Common myeloid progenitor, CD34-positive (primary cell): ENCODE data around the gene NOSIP.

Experiments
- CTCF ChIA-PET: fragments of 350-600 bp; sonication (Branson Sonifier 250); formaldehyde crosslinking; loops from one replicate; lab custom pipeline; 2021; ENCODE audit warnings: antibody characterized with exemption; lab: Charles Lee
- POLR2A ChIA-PET: fragments of 350-600 bp; sonication (Branson Sonifier 250); formaldehyde crosslinking; loops from one replicate; lab custom pipeline; 2021; ENCODE audit warnings: antibody characterized with exemption; lab: Charles Lee
- DNase-seq, 3 donors: peaks; one replicate each; pipeline versions ENCODE4 v3.0.0 to v3.0.0-alpha.2; 2013
- H3K27ac ChIP-seq, 2 experiments: 1 replicate in 1 of 2; 2 replicates in 1 of 2; pipeline ENCODE4 v1.7.0; 2013; ENCODE audit warnings: inconsistent platforms in 2 of 2, low read length in 2 of 2, mild to moderate bottlenecking in 2 of 2, low read depth in 1 of 2, moderate library complexity in 1 of 2; ENCODE audit not compliant: severe bottlenecking in 2 of 2, insufficient read depth in 1 of 2, poor library complexity in 1 of 2
- H3K27me3 ChIP-seq, 5 experiments: replicated peaks in 2 of 5; 1 replicate in 3 of 5; 2 replicates in 2 of 5; pipeline versions ENCODE4 v1.6.1 to v1.7.0; 2013; ENCODE audit warnings: low read length in 4 of 5, mild to moderate bottlenecking in 2 of 5, moderate library complexity in 2 of 5, inconsistent platforms in 1 of 5; ENCODE audit not compliant: insufficient read depth in 5 of 5, control insufficient read depth in 4 of 5
- H3K36me3 ChIP-seq, 4 experiments: 1 replicate in 2 of 4; 2 replicates in 2 of 4; pipeline versions ENCODE4 v1.6.1 to v1.7.0; 2013; ENCODE audit warnings: low read length in 3 of 4, control low read depth in 1 of 4, mild to moderate bottlenecking in 1 of 4; ENCODE audit not compliant: control insufficient read depth in 4 of 4, insufficient read depth in 4 of 4
- H3K4me1 ChIP-seq, 4 experiments: 1 replicate in 3 of 4; 2 replicates in 1 of 4; pipeline versions ENCODE4 v1.6.1 to v1.7.1; 2013; ENCODE audit warnings: low read length in 3 of 4, mild to moderate bottlenecking in 3 of 4, control low read depth in 1 of 4, inconsistent platforms in 1 of 4, moderate library complexity in 1 of 4; ENCODE audit not compliant: control insufficient read depth in 4 of 4, insufficient read depth in 4 of 4; ENCODE audit errors: control extremely low read depth in 1 of 4
- H3K4me3 ChIP-seq, 7 experiments: 1 replicate in 4 of 7; 2 replicates in 3 of 7; pipeline versions ENCODE4 v1.5.1 to v1.7.0; 2013; ENCODE audit warnings: mild to moderate bottlenecking in 7 of 7, low read length in 6 of 7, moderate library complexity in 6 of 7, inconsistent platforms in 2 of 7, low read depth in 2 of 7, control low read depth in 1 of 7; ENCODE audit not compliant: insufficient read depth in 4 of 7, control insufficient read depth in 1 of 7; ENCODE audit errors: extremely low read depth in 1 of 7
- H3K9me3 ChIP-seq, 5 experiments: 1 replicate in 4 of 5; 2 replicates in 1 of 5; pipeline versions ENCODE4 v1.6.1 to v1.7.1; 2013; ENCODE audit warnings: low read length in 4 of 5, mild to moderate bottlenecking in 2 of 5, inconsistent platforms in 1 of 5, low read depth in 1 of 5, moderate library complexity in 1 of 5; ENCODE audit not compliant: control insufficient read depth in 4 of 5, insufficient read depth in 2 of 5; ENCODE audit errors: control extremely low read depth in 1 of 5
- WGBS: methylation state at CpG from one replicate; pipeline ENCODE4 v1.1.5; 2013; ENCODE audit not compliant: insufficient coverage; 5-methylcytosine and 5-hydroxymethylcytosine counted together

The NOSIP gene

GRCh38 chr19:49573009-49573408 is 7.3 kb downstream of the NOSIP start:
- Histone ChIP-seq H3K36me3 (peaks cover 8 to 26% (median 16%) of the 10 kb centered on the region in 4 experiments), H3K4me1 (peaks cover 0 to 14% (median 7%) of the 10 kb centered on the region in 4 experiments), H3K27ac (no peak overlapping the region), H3K4me3 (no peak overlapping the region), H3K9me3 (no peaks in the 10 kb centered on the region), H3K27me3 (no peaks in the 10 kb centered on the region)
- CTCF ChIA-PET: interaction anchor here (1.0 to 7.0 kb wide), 5 partner anchors 13 to 84 kb away, joined by 3 to 70 read pairs (median 7); no protein-coding TSS in a partner anchor
- POLR2A ChIA-PET: interaction anchor here (0.6 kb wide), 1 partner anchor 113 kb away, joined by 6 read pairs; no protein-coding TSS in a partner anchor
- 95% methylated on average over 7 of the region's 7 CpGs for WGBS
- no peak for DNase-seq

GRCh38 chr19:49570997-49571676 is 9.2 kb downstream of the NOSIP start:
- WGBS: 65% methylated on average over 7 of the region's 11 CpGs
- ChIA-PET POLR2A (no interaction called here), CTCF (interaction anchor here (0.5 to 7.0 kb wide), 18 partner anchors 9 to 107 kb away, joined by 3 to 70 read pairs (median 5); partner anchors contain the start of genes NOSIP, PRRG2 and RCN3)
- Histone ChIP-seq H3K36me3 (peaks cover 5 to 24% (median 14%) of the 10 kb centered on the region in 4 experiments), H3K4me1 (peaks cover 0 to 14% (median 7%) of the 10 kb centered on the region in 4 experiments), H3K27me3 (no peaks in the 10 kb centered on the region), H3K27ac (peak overlapping the region in 1 of 2 experiments; percentile 29), H3K9me3 (no peaks in the 10 kb centered on the region), H3K4me3 (no peak overlapping the region)
- peak; percentile 33 to 42 (median 34) for DNase-seq

GRCh38 chr19:49570138-49570856 is 10.1 kb downstream of the NOSIP start:
- WGBS: 37% methylated on average over 9 of the region's 14 CpGs
- no peaks in the 10 kb centered on the region for H3K9me3 ChIP-seq
- peaks cover 4 to 18% (median 10%) of the 10 kb centered on the region in 4 experiments for H3K36me3 ChIP-seq
- peaks cover 0 to 14% (median 7%) of the 10 kb centered on the region in 4 experiments for H3K4me1 ChIP-seq
- CTCF ChIA-PET: interaction anchor here (0.5 to 7.0 kb wide), 21 partner anchors 10 to 108 kb away, joined by 3 to 70 read pairs (median 6); partner anchors contain the start of genes FLT3LG, NOSIP and PRRG2
- peak; percentile 90 to 96 (median 91) for DNase-seq
- POLR2A ChIA-PET: no interaction called here
- no peaks in the 10 kb centered on the region for H3K27me3 ChIP-seq
- no peak overlapping the region for H3K4me3 ChIP-seq
- H3K27ac ChIP-seq: no peak overlapping the region

- no peaks in the 10 kb centered on the region for H3K27me3 ChIP-seq
- WGBS: 86% methylated on average over 6 of the region's 9 CpGs
- H3K27ac ChIP-seq: no peak overlapping the region
- POLR2A ChIA-PET: no interaction called here
- peaks cover 0 to 14% (median 7%) of the 10 kb centered on the region in 4 experiments for H3K4me1 ChIP-seq
- CTCF ChIA-PET: interaction anchor here (0.6 to 7.0 kb wide), 5 partner anchors 8 to 68 kb away, joined by 3 to 70 read pairs (median 9); no protein-coding TSS in a partner anchor
- peak in 1 of 3 donors; percentile 42 for DNase-seq
- no peaks in the 10 kb centered on the region for H3K9me3 ChIP-seq
- H3K4me3 ChIP-seq: no peak overlapping the region
- H3K36me3 ChIP-seq: peaks cover 0 to 1% (median under 1%) of the 10 kb centered on the region in 4 experiments
Measured at GRCh38 chr19:49567861-49568441, 12.4 kb downstream of the NOSIP start.

- no peak for DNase-seq
- Histone ChIP-seq H3K27ac (no peak overlapping the region), H3K36me3 (no peaks in the 10 kb centered on the region), H3K27me3 (no peaks in the 10 kb centered on the region), H3K4me3 (no peak overlapping the region), H3K4me1 (peaks cover 0 to 18% (median 4%) of the 10 kb centered on the region in 4 experiments), H3K9me3 (no peaks in the 10 kb centered on the region)
- CTCF ChIA-PET: interaction anchor here (1.1 to 3.0 kb wide), 7 partner anchors 8 to 63 kb away, joined by 3 to 13 read pairs (median 4); no protein-coding TSS in a partner anchor
- POLR2A ChIA-PET: no interaction called here
- 88% methylated on average over 3 of the region's 3 CpGs for WGBS
Measured at GRCh38 chr19:49566302-49566701, 14.1 kb downstream of the NOSIP start.

GRCh38 chr19:49565261-49565660 is 15.1 kb downstream of the NOSIP start:
- Histone ChIP-seq H3K27me3 (no peaks in the 10 kb centered on the region), H3K27ac (no peak overlapping the region), H3K36me3 (no peaks in the 10 kb centered on the region), H3K4me1 (peaks cover 0 to 18% (median 9%) of the 10 kb centered on the region in 4 experiments), H3K9me3 (no peaks in the 10 kb centered on the region), H3K4me3 (no peak overlapping the region)
- CTCF ChIA-PET: interaction anchor here (1.2 to 3.0 kb wide), 3 partner anchors 14 to 62 kb away, joined by 3 to 13 read pairs (median 7); no protein-coding TSS in a partner anchor
- WGBS: no CpG with 5 or more reads among the region's 4 CpGs
- POLR2A ChIA-PET: no interaction called here
- DNase-seq: no peak
